ENCODE data around the gene NAALADL1.

Gene NAALADL1, protein sequence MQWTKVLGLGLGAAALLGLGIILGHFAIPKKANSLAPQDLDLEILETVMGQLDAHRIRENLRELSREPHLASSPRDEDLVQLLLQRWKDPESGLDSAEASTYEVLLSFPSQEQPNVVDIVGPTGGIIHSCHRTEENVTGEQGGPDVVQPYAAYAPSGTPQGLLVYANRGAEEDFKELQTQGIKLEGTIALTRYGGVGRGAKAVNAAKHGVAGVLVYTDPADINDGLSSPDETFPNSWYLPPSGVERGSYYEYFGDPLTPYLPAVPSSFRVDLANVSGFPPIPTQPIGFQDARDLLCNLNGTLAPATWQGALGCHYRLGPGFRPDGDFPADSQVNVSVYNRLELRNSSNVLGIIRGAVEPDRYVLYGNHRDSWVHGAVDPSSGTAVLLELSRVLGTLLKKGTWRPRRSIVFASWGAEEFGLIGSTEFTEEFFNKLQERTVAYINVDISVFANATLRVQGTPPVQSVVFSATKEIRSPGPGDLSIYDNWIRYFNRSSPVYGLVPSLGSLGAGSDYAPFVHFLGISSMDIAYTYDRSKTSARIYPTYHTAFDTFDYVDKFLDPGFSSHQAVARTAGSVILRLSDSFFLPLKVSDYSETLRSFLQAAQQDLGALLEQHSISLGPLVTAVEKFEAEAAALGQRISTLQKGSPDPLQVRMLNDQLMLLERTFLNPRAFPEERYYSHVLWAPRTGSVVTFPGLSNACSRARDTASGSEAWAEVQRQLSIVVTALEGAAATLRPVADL

DNA sequence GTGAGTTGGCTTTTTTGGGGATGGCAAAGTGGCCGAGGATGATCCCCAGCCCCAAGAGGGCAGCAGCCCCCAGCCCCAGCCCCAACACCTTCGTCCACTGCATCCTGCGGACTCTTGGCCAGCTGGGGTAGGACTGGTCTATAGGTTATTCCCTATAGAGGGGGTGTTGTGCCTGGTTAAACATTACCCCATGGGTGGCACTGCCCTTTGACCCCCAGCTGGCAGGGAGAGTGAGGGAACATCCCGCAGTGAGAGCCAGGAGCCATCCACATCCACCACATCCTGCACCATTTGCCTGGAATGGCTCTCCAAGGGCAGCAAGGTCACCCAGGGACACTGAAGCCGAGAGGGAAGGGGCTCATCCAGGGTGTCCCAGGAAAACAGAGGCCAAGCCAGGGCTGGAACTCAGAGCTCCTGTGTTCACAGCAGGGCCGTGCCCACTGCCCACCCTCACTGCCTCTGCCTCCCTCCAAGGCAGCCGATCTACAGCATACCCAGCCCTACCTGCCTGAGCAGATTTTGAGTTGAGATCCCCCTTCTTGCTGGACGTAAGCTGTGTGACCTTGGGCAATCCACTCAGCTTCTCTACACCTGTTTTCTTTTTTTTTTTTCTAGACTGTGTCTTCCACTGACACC, at the start of gene NAALADL1:
Gene NAALADL1 (minus strand): TSS at position 135 of the 636 bp plus-strand sequence. CDS start 32 bp downstream, at position 103.
- no peak for DNase-seq

DNA sequence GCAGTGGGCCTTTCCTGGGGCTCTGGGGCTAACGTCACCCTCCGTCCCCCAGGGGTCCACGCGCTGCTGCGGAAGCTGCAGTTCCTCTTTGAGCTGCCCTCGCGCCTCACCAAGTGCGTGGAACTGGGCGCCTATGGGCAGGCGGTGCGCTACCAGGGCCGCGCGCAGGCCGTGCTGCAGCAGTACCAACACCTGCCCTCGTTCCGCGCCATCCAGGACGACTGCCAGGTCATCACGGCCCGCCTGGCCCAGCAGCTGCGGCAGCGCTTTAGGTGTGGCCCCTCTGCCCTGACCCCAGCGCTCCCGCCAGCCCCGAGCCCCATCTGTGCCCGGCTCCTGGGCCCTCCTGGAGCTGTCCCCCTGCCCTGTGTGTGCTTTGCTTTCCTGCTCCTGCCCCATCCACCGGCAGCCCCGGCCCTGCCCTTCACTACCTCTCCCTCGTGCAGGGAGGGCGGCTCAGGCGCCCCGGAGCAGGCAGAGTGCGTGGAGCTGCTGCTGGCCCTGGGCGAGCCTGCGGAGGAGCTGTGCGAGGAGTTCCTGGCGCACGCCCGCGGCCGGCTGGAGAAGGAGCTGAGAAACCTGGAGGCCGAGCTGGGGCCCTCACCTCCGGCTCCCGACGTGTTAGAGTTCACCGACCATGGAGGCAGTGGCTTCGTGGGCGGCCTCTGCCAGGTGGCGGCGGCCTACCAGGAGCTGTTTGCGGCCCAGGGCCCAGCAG, 49.6 kb upstream of the NAALADL1 start:
- no peak for DNase-seq

DNA sequence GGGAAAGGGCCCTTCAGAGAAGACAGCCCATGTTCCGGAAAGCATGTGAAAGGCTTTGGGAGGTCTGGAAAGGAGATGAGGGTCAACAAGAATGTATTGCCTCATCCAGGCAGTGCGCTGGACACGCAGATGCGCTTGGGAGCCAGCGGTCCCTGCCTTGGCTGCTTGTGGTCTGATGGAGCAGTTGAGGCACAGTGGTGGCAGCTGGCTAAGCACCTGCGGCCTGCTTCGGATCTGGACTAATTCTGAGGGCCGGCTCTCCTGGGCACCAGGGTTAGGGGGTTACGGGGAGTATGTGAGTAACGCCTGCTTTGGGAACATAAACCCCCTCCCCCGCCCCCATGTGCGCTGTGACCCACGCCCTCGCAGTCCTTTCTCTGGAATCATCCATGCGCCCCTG, 48.7 kb upstream of the NAALADL1 start:
- DNase-seq: no peak

DNA sequence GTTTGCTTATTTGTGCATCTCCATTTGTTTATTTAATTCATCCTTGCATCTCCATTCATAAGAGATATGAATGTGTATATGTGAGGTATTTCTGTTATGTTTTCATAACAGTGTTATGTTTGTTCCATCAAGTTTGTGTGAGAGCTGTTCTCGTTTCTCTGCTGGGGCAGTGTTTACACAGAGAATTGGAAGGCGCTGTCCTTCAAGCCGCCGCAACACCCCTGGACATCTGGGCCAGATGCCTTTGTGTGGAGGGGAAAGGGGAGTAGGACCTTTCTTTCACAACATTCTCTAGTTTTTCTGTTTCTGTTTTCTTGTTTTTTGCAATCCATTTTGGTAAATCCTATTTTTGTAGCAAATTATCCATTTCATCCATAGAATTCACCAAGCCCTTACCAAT, 46.3 kb upstream of the NAALADL1 start:
- no peak for DNase-seq

DNA sequence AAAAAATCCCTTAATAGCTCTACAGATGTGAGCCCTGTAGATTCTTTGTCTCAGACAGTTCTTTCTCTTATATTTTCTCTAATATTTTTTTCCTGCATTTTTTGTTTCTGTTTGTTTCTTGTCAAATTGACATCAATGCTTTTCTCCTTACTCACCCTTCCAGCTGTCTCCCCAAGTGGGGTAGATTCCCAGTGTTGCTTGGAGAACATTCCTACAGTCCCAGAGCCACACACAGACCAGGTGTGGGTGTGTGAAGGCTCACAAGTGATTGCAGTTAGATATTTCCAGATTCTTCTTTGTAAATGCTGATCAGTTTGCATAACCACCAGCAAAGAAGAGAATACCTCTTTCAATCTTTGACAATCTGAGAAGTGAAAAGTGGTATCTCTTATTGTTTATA, 45.1 kb upstream of the NAALADL1 start:
- DNase-seq: no peak

DNA sequence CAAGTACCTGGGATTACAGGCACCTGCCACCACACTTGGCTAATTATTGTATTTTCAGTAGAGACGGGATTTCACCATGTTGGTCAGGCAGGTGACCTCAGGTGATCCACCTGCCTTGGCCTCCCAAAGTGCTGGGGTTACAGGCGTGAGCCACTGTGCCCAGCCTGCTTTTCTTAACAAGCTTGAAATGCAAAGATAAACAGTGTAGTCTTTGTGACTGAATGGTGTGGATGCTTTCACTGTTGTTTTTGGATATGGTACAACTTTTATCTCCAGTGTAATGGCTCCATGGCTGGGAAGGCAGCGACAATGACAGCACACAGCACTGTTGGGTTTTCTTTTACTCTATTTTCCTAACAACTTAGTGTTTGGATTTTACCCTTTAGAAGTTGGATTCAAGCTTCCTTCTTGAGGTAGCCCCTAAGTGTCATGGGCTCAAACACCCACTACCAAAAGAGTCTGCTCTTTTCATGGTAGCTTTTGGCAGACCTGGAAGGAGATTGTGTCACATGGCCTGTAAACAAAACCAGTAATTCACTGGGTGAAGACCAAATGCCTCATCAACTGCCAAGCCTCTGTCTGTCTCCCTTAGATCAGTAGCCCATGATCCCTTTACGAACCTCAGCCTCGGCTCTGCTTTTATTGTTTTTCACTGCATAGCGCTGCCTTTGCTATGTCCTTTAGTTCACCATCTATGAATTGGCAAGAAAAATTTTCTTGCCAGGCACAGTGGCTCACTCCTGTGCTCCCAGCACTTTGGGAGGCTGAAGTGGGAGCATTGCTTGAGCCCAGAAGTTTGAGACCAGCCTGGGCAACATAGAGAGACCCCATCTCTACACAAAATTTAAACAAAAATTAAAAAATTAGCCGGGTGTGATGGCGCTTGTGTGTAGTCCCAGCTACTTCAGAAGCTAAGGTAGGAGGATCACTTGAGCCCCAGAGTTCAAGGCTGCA, 44.1 kb upstream of the NAALADL1 start:
- no peak for DNase-seq

DNA sequence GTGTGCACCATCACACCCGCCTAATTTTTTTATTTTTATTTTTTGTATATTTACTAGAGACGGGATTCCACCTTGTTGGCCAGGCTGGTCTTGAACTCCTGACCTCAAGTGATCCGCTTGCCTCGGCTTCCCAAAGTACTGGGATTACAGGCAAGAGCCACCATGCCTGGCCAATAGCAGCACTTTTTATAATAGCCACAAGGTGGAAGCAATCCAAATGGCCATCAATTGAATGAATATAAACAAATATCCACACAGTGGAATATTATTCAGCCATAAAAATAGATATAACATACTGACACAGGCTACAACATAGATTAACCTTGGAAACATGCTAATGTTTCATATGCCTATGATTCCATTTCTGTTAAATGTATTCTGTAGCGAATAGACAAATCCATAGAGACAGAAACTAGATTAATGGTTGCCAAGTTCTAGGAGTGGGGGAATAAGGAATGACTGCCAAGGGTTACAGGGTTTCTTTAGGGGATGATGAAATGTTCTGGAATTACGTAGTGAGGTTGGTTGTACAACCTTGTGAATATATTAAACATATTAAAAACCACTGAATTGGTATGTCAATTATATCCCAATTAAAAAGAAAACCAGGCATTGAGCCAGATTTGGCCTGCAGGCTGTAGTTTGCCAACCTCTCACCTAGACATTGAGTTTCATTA, 42.5 kb upstream of the NAALADL1 start:
- no peak for DNase-seq

DNA sequence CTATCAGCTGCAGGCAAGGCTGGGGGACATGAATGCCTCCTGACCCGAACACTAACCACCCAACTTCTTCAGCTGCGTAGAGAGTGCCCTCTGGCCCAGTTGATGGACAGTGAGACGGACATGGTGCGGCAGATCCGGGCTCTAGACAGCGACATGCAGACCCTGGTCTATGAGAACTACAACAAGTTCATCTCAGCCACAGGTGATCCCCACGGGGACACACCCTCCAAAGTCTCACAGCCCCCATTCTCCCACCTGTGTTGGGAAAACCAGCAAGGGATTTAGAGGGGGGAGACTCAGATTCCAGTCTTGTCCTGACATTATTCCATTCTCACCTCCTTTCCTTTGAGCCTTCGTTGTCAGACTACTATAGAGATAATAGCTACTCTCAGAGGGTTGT, 38.6 kb upstream of the NAALADL1 start:
- no peak for DNase-seq

DNA sequence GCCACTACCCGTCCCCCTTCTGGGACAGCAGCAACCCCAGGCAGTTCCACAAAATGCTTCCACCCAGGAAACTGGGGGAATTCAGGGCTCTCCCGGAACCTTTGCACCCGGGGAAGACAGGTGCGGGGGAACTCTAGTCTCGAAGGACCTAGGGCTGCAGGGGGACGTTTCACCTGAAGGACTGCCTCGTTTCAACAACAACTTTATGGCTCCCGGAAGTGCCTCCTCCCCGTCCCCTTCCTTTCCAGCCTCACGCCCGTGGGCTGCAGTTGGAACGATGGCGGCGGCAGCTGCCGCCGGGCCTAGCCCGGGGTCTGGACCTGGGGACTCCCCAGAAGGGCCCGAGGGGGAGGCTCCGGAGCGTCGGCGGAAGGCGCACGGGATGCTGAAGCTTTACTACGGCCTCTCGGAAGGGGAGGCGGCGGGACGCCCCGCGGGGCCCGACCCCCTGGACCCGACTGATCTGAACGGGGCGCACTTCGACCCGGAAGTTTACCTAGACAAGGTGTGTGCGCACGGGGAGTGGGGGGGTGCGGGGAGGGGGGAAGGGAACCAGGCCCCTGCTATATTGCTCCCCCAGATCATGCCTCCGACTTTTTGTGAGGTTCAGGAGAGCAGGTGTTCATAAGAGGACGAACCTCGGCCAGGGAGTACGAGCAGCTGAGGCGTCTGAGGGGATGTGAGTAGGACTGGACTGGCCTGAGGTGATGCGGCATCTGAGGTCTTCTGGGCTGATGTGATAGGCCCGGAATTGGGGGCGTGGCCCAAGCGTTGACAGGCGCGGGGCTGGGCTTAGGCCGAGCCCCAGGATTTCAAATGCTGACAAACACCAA, 37.8 kb upstream of the NAALADL1 start, which contains the start of gene VPS51:
Gene VPS51 (plus strand): TSS at position 241 of the 833 bp plus-strand sequence. CDS start 37 bp downstream, at position 278.
- DNase-seq: peak; percentile 65 to 79 (median 66)

DNA sequence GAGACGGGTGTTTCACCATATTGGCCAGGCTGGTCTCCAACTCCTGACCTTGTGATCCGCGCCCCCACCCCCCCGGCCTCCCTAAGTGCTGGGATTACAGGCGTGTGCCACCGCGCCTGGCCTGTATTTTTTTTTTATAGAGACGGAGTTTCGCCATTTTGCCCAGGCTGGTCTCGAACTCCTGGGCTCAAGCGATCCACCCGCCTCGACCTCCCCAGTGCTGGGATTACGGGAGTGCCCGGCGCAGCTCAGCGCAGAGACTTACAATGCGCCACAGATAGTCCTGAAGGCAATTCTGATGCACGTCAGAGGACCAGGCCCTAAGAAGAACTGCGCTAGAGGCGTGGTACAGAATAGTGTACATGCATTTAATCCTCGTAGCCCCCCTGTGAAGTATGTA, 37.1 kb upstream of the NAALADL1 start:
- no peak for DNase-seq

DNA sequence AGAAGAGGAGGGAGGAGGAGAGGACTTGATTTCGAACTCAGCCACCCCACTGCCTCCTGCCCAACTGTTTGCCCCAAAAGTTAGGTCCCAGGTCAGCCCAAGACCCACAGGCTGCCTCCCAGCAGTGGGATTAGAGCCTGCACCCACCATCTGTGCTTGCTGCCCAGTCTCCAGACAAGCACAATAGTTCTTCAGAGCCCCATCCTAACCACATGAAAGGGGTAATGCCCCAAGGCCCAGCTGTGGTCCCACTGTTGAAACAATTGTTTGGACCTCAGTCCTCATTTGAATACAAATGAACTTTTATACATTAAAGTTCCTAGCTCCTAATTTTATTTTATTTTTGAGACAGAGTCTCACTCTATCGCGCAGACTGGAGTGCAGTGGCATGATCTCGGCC, 32.3 kb upstream of the NAALADL1 start:
- no peak for DNase-seq

DNA sequence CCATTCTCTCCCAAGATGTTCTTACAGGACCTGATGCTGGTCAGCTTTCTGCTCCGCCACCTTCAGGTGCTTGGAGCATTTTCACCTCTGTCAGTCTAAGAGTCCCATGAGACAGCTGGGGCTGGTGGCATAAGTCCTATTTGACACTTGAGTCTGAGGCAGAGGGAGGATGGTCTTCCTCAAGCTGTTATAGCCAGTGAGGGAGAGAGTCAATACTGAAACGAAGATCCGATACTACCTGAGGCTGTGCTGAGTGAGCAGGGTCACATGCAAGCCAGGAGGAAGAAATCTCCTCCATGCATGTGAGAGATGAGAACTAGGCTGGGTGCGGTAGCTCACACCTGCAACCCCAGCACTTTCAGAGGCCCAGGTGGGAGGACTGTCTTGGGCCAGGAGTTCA, 31.3 kb upstream of the NAALADL1 start:
- DNase-seq: no peak

DNA sequence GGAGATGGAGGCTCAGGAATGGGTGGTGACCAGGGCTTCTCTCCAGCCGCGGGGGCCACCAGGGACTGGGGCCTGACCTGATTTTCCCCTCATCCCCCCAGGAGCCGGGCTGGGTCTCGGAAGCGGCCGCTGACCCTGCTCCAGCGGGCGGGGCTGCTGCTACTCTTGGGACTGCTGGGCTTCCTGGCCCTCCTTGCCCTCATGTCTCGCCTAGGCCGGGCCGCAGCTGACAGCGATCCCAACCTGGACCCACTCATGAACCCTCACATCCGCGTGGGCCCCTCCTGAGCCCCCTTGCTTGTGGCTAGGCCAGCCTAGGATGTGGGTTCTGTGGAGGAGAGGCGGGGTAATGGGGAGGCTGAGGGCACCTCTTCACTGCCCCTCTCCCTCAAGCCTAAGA, 29.5 kb upstream of the NAALADL1 start:
- no peak for DNase-seq

DNA sequence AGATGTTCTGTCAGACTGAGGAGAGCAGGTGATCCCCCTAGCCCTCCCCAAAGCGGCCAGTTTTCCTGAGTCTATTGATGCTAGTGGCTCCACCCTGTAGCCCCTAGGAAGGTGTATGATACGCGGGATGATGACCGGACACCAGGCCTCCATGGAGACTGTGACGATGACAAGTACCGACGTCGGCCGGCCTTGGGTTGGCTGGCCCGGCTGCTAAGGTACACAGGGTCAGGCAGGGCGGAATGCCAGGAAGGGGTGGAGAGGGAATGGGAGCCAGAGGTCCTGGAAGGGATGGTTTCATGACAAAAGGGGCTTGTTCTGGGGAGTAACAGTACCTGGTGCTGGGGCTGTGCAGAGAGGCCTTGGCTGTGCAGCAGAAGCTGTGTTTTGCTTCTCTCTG, 28.9 kb upstream of the NAALADL1 start:
- DNase-seq: no peak

DNA sequence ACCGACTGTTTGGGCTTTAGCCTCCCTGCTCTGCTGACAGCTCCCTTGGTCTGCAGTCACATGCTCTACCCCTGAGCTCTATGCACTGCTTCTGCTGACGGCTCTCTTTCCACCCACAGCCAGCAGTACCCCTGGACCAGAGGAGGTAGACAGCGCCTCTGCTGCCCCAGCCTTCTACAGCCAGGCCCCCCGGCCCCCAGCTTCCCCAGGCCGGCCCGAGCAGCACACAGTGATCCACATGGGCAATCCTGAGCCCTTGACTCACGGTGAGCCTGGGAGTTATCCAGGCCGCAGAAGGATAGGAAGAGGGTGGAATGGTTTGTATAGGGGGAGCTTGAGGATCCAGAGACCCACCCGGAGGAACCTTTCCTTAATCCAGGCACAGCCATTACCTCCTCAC, 28.5 kb upstream of the NAALADL1 start:
- no peak for DNase-seq

DNA sequence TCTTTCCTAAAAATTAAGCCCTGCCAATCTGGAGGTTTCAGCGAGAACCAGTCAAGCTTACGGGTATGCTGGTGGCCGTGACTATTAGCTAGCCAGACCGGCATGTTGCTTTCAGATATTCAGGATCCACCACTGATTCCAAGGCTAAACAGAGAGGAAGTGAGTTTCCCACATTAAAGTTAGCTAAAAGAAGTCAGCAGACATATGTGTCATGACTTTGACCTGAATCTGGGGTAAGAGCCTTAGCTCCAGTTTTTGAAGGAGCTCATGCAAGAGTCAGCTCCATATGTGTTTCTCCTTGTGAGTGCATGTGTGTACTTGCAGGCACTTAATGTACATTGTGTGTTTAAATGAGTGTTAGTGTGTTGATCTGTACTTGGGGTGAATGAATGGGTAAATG, 27.1 kb upstream of the NAALADL1 start:
- DNase-seq: no peak

DNA sequence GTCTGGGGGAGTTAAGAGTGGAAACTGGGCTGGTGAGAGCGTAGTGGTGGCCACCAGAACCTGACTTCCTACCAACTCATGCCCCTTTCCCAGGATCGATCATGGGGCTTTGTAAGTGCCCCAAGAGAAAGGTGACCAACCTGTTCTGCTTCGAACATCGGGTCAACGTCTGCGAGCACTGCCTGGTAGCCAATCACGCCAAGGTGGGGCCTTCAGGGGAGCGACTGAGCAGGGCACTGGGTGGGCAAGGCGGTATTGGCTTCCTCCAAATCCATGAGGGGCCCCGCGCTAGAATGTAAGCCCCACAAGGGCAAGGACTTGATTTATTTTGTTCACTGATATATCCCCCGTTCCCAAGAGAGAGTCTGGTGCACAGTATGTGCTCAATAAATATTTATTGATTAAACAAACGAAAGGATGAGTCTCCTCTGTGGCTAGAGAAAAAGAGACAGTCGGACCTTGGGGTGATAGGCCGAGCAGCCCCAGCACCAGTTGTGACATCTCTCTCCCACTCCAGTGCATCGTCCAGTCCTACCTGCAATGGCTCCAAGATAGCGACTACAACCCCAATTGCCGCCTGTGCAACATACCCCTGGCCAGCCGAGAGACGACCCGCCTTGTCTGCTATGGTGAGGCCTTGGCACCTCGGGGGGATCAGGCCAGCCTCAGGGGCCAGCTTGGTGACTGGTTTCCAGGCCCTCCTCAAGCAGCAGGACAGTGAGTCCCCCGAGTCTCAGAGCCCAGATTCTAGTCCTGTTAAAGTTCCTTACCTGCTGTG, 26.4 kb upstream of the NAALADL1 start:
- no peak for DNase-seq

DNA sequence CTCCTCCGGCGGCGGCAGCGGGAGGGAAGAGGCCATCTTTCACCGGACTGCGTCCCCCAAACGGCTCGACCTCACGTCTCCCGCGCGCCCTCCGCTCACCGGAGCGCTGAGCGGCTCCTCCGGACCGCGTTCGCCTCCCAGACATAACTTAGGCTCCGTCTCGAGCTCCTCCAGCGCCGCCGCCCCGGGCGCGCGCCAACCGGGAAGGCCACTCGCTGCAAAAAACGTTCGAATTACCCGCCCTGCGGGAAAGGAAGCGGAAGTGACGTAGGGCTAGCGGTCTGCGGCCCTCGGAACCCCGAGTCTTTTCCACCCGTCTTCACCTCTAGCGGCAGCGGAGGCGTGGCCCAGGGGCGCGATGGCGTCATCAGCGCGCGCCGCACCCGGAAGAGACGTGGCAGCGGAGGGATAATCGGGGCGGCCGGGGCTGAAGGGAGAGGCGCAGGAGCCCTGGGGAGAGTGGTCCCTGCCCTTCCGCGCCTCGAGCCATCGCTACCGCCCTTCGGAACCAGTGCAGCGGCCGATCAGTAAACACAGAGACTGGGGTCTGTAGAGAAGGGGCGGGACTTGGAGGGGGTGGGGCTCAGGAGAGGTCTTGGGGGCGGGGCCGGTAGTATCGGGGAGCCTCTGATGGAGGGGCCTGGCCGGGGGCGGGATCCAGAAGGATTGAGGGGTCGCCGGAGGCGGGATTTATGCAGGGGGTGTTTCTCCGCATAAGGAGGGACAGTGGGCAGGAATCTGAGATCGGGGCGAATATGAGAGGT, 25.7 kb upstream of the NAALADL1 start, which contains the start of the genes CDCA5 and ZFPL1:
Gene CDCA5 (minus strand): TSS at position 207 of the 764 bp plus-strand sequence. CDS start 62 bp downstream, at position 145.
Gene ZFPL1 (plus strand): TSS at position 389 of the 764 bp plus-strand sequence. CDS start 477 bp downstream, outside the sequence.
- peak; percentile 88 to 96 (median 94) for DNase-seq
